ENCODE measurements around the gene PRKAG2.
"Not testable (repeated sequence)": the region's sequence is repeated elsewhere in the genome, so short reads cannot be mapped to it uniquely, and the experiment has no call there.

PRKAG2 gene

GRCh38 chr7:151590850-151591771 lies 285.8 kb downstream of the PRKAG2 start:
- Mint-ChIP-seq H3K4me1 (ENCODE audit: low read depth) (peaks cover 5% of the 10 kb centered on the region), H3K27me3 (no peaks in the 10 kb centered on the region), H3K9me3 (ENCODE audit: low read depth) (no peaks in the 10 kb centered on the region), H3K36me3 (peaks cover 7% of the 10 kb centered on the region), H3K4me3 (no peak overlapping the region), H3K27ac (no peak overlapping the region)

- H3K27ac Mint-ChIP-seq, result no peak overlapping the region
- H3K36me3 Mint-ChIP-seq, result peaks cover 10% of the 10 kb centered on the region
- H3K27me3 Mint-ChIP-seq, result no peaks in the 10 kb centered on the region
- no peaks in the 10 kb centered on the region for H3K9me3 Mint-ChIP-seq (ENCODE audit: low read depth)
- peaks cover 2% of the 10 kb centered on the region for H3K4me1 Mint-ChIP-seq (ENCODE audit: low read depth)
- H3K4me3 Mint-ChIP-seq, result no peak overlapping the region
These were observed 286.7 kb downstream of the PRKAG2 start for GRCh38 chr7:151590071-151590849.

- Mint-ChIP-seq H3K9me3 (ENCODE audit: low read depth) (no peaks in the 10 kb centered on the region), H3K4me1 (ENCODE audit: low read depth) (peaks cover 2% of the 10 kb centered on the region), H3K27ac (no peak overlapping the region), H3K36me3 (peaks cover 11% of the 10 kb centered on the region), H3K4me3 (no peak overlapping the region), H3K27me3 (no peaks in the 10 kb centered on the region)
These were observed 287.9 kb downstream of the PRKAG2 start for GRCh38 chr7:151588982-151589381.

- Mint-ChIP-seq H3K4me3 (no peak overlapping the region), H3K36me3 (peaks cover 11% of the 10 kb centered on the region), H3K27ac (no peak overlapping the region)
These were observed 290.2 kb downstream of the PRKAG2 start for GRCh38 chr7:151586531-151587260.

GRCh38 chr7:151585744-151586393 lies 291.0 kb downstream of the PRKAG2 start:
- no peak overlapping the region for H3K27ac Mint-ChIP-seq
- H3K9me3 Mint-ChIP-seq (ENCODE audit: low read depth), result no peaks in the 10 kb centered on the region
- no peaks in the 10 kb centered on the region for H3K27me3 Mint-ChIP-seq
- peaks cover 12% of the 10 kb centered on the region for H3K36me3 Mint-ChIP-seq
- no peak overlapping the region for H3K4me3 Mint-ChIP-seq
- peaks cover 2% of the 10 kb centered on the region for H3K4me1 Mint-ChIP-seq (ENCODE audit: low read depth)

More at GRCh38 chr7:151586531-151587260, 290.2 kb downstream of the PRKAG2 start:
- Mint-ChIP-seq H3K4me1 (ENCODE audit: low read depth) (peaks cover 2% of the 10 kb centered on the region), H3K27me3 (no peaks in the 10 kb centered on the region), H3K9me3 (ENCODE audit: low read depth) (no peaks in the 10 kb centered on the region)

- Mint-ChIP-seq H3K27me3 (no peaks in the 10 kb centered on the region), H3K27ac (no peak overlapping the region), H3K4me3 (no peak overlapping the region), H3K4me1 (ENCODE audit: low read depth) (peaks cover 2% of the 10 kb centered on the region), H3K36me3 (peaks cover 19% of the 10 kb centered on the region), H3K9me3 (ENCODE audit: low read depth) (peaks cover 4% of the 10 kb centered on the region)
These were observed 295.2 kb downstream of the PRKAG2 start for GRCh38 chr7:151581741-151582140.

- no peak overlapping the region for H3K27ac Mint-ChIP-seq
- peaks cover 17% of the 10 kb centered on the region for H3K36me3 Mint-ChIP-seq
- no peaks in the 10 kb centered on the region for H3K4me1 Mint-ChIP-seq (ENCODE audit: low read depth)
- no peak overlapping the region for H3K4me3 Mint-ChIP-seq
- peaks cover 4% of the 10 kb centered on the region for H3K9me3 Mint-ChIP-seq (ENCODE audit: low read depth)
- H3K27me3 Mint-ChIP-seq, result no peaks in the 10 kb centered on the region
These were observed 297.3 kb downstream of the PRKAG2 start for GRCh38 chr7:151579644-151580043.

GRCh38 chr7:151575410-151575809 lies 301.5 kb downstream of the PRKAG2 start:
- Mint-ChIP-seq H3K36me3 (peaks cover 11% of the 10 kb centered on the region), H3K27me3 (no peaks in the 10 kb centered on the region), H3K27ac (no peak overlapping the region), H3K4me3 (no peak overlapping the region), H3K9me3 (ENCODE audit: low read depth) (peaks cover 4% of the 10 kb centered on the region), H3K4me1 (ENCODE audit: low read depth) (no peaks in the 10 kb centered on the region)

- not testable (repeated sequence) for H3K9me3 Mint-ChIP-seq (ENCODE audit: low read depth); H3K27me3 Mint-ChIP-seq; H3K36me3 Mint-ChIP-seq; H3K4me1 Mint-ChIP-seq (ENCODE audit: low read depth); H3K4me3 Mint-ChIP-seq; H3K27ac Mint-ChIP-seq
These were observed 303.9 kb downstream of the PRKAG2 start for GRCh38 chr7:151573046-151573445.

GRCh38 chr7:151572136-151572535 lies 304.8 kb downstream of the PRKAG2 start:
- Mint-ChIP-seq H3K36me3 (peaks cover 3% of the 10 kb centered on the region), H3K27ac (no peak overlapping the region), H3K9me3 (ENCODE audit: low read depth) (no peaks in the 10 kb centered on the region), H3K4me3 (no peak overlapping the region), H3K4me1 (ENCODE audit: low read depth) (no peaks in the 10 kb centered on the region), H3K27me3 (no peaks in the 10 kb centered on the region)

- Mint-ChIP-seq H3K27ac (no peak overlapping the region), H3K9me3 (ENCODE audit: low read depth) (no peaks in the 10 kb centered on the region), H3K4me1 (ENCODE audit: low read depth) (no peaks in the 10 kb centered on the region), H3K36me3 (peaks cover 3% of the 10 kb centered on the region), H3K27me3 (no peaks in the 10 kb centered on the region), H3K4me3 (no peak overlapping the region)
These were observed 305.4 kb downstream of the PRKAG2 start for GRCh38 chr7:151571471-151571870.

GRCh38 chr7:151570366-151570915 lies 306.5 kb downstream of the PRKAG2 start:
- H3K9me3 Mint-ChIP-seq (ENCODE audit: low read depth), result no peaks in the 10 kb centered on the region
- H3K36me3 Mint-ChIP-seq, result peaks cover 3% of the 10 kb centered on the region
- H3K27ac Mint-ChIP-seq, result no peak overlapping the region
- no peaks in the 10 kb centered on the region for H3K4me1 Mint-ChIP-seq (ENCODE audit: low read depth)
- no peaks in the 10 kb centered on the region for H3K27me3 Mint-ChIP-seq
- no peak overlapping the region for H3K4me3 Mint-ChIP-seq

GRCh38 chr7:151568956-151569940 lies 307.7 kb downstream of the PRKAG2 start:
- no peaks in the 10 kb centered on the region for H3K4me1 Mint-ChIP-seq (ENCODE audit: low read depth)
- no peaks in the 10 kb centered on the region for H3K9me3 Mint-ChIP-seq (ENCODE audit: low read depth)
- no peak overlapping the region for H3K27ac Mint-ChIP-seq
- no peaks in the 10 kb centered on the region for H3K27me3 Mint-ChIP-seq
- H3K36me3 Mint-ChIP-seq, result no peaks in the 10 kb centered on the region
- H3K4me3 Mint-ChIP-seq, result no peak overlapping the region
